NCI-H1417 treated with DMSO at 0.1 percent for 48 hours (cell line): ENCODE measurements around the gene CHADL.
"Not testable (repeated sequence)": the region's sequence is repeated elsewhere in the genome, so short reads cannot be mapped to it uniquely, and the experiment has no call there.

ENCODE experiments used
- DNase-seq: peaks from one replicate; lab custom pipeline; 2025; lab: John Stamatoyannopoulos, UW

CHADL gene

GRCh38 chr22:41240377-41241132 is at the start of gene CHADL:
TSS of gene CHADL (minus strand) at chr22:41240931. CDS start at chr22:41240881, 50 bp downstream.
- no peak for DNase-seq

- no peak for DNase-seq
These were observed 48.9 kb upstream of the CHADL start for GRCh38 chr22:41289671-41290070.

- DNase-seq: no peak
These were observed 47.7 kb upstream of the CHADL start for GRCh38 chr22:41288245-41288946.

GRCh38 chr22:41286639-41287091 is 45.9 kb upstream of the CHADL start:
- no peak for DNase-seq

- peak; percentile 87 for DNase-seq
These were observed 45.3 kb upstream of the CHADL start, which contains the start of gene RANGAP1 for GRCh38 chr22:41285820-41286638. TSS of gene RANGAP1 (minus strand) at chr22:41286187. CDS start at chr22:41281044, 5,143 bp downstream.

- no peak for DNase-seq
These were observed 44.7 kb upstream of the CHADL start for GRCh38 chr22:41285441-41285819.

- no peak for DNase-seq
These were observed 43.7 kb upstream of the CHADL start for GRCh38 chr22:41284465-41284864.

GRCh38 chr22:41280854-41281253 is 40.1 kb upstream of the CHADL start:
- DNase-seq: no peak

GRCh38 chr22:41280065-41280464 is 39.3 kb upstream of the CHADL start:
- no peak for DNase-seq

- no peak for DNase-seq
These were observed 34.1 kb upstream of the CHADL start for GRCh38 chr22:41274856-41275255.

GRCh38 chr22:41273128-41273527 is 32.4 kb upstream of the CHADL start:
- no peak for DNase-seq

- no peak for DNase-seq
These were observed 31.1 kb upstream of the CHADL start for GRCh38 chr22:41271787-41272186.

- no peak for DNase-seq
These were observed 27.2 kb upstream of the CHADL start for GRCh38 chr22:41267958-41268357.

GRCh38 chr22:41264408-41264941 is 23.7 kb upstream of the CHADL start:
- no peak for DNase-seq

- DNase-seq: no peak
These were observed 23.0 kb upstream of the CHADL start for GRCh38 chr22:41263704-41264103.

GRCh38 chr22:41262250-41262765 is 21.6 kb upstream of the CHADL start:
- DNase-seq: no peak

GRCh38 chr22:41261541-41262249 is 21.0 kb upstream of the CHADL start:
- DNase-seq: no peak

- no peak for DNase-seq
These were observed 20.1 kb upstream of the CHADL start for GRCh38 chr22:41260871-41261270.

- DNase-seq: not testable (repeated sequence)
These were observed 19.0 kb upstream of the CHADL start for GRCh38 chr22:41259756-41260155.

GRCh38 chr22:41257696-41258095 is 17.0 kb upstream of the CHADL start:
- no peak for DNase-seq
